Adipocyte (in vitro differentiated cells): ENCODE data around the gene MMP11.
A peak's percentile ranks its signal among the peaks of the same experiment; 100 is the strongest.

ENCODE experiments used
- DNase-seq: peaks from one replicate; pipeline ENCODE4 v3.0.0-alpha.2; 2015; ENCODE audit warnings: low read depth
- H3K27me3 ChIP-seq: replicated peaks from 2 replicates; pipeline ENCODE4 v1.7.0; 2013; ENCODE audit warnings: mild to moderate bottlenecking, low read length, moderate library complexity; ENCODE audit not compliant: control insufficient read depth, insufficient read depth
- H3K36me3 ChIP-seq: 2 replicates; pipeline ENCODE4 v1.7.0; 2013; ENCODE audit warnings: low read length, mild to moderate bottlenecking, moderate library complexity; ENCODE audit not compliant: control insufficient read depth, insufficient read depth, severe bottlenecking
- H3K4me1 ChIP-seq: 2 replicates; pipeline ENCODE4 v1.7.0; 2013; ENCODE audit warnings: mild to moderate bottlenecking, low read length, moderate library complexity; ENCODE audit not compliant: control insufficient read depth, insufficient read depth
- H3K4me3 ChIP-seq: 2 replicates; pipeline ENCODE4 v1.7.0; 2013; ENCODE audit warnings: mild to moderate bottlenecking, low read length, moderate library complexity
- H3K9ac ChIP-seq: 2 replicates; pipeline ENCODE4 v1.7.0; 2013; ENCODE audit warnings: mild to moderate bottlenecking, low read length, moderate library complexity
- H3K9me3 ChIP-seq: 2 replicates; pipeline ENCODE4 v1.7.0; 2013; ENCODE audit warnings: mild to moderate bottlenecking, low read length, moderate library complexity; ENCODE audit not compliant: control insufficient read depth

MMP11 gene

GRCh38 chr22:23751441-23751996 lies 21.1 kb upstream of the MMP11 start:
- H3K9ac ChIP-seq: peak overlapping the region; percentile 90
- peak overlapping the region; percentile 87 for H3K4me3 ChIP-seq
- DNase-seq: no peak
- peaks cover 11% of the 10 kb centered on the region for H3K4me1 ChIP-seq
- H3K9me3 ChIP-seq: no peaks in the 10 kb centered on the region
- no peaks in the 10 kb centered on the region for H3K36me3 ChIP-seq
- H3K27me3 ChIP-seq: no peaks in the 10 kb centered on the region

GRCh38 chr22:23752090-23752691 lies 20.5 kb upstream of the MMP11 start:
- H3K9ac ChIP-seq: no peak overlapping the region
- H3K4me3 ChIP-seq: no peak overlapping the region
- peaks cover 11% of the 10 kb centered on the region for H3K4me1 ChIP-seq
- H3K27me3 ChIP-seq: no peaks in the 10 kb centered on the region
- H3K36me3 ChIP-seq: no peaks in the 10 kb centered on the region
- no peaks in the 10 kb centered on the region for H3K9me3 ChIP-seq
- no peak for DNase-seq

- DNase-seq: no peak
- H3K4me3 ChIP-seq: no peak overlapping the region
- H3K9me3 ChIP-seq: no peaks in the 10 kb centered on the region
- no peaks in the 10 kb centered on the region for H3K27me3 ChIP-seq
- no peak overlapping the region for H3K9ac ChIP-seq
- peaks cover 11% of the 10 kb centered on the region for H3K4me1 ChIP-seq
- no peaks in the 10 kb centered on the region for H3K36me3 ChIP-seq
These were observed 19.9 kb upstream of the MMP11 start for GRCh38 chr22:23752750-23753149.

- Histone ChIP-seq H3K9me3 (no peaks in the 10 kb centered on the region), H3K9ac (no peak overlapping the region), H3K27me3 (no peaks in the 10 kb centered on the region), H3K36me3 (no peaks in the 10 kb centered on the region), H3K4me3 (no peak overlapping the region), H3K4me1 (peaks cover 11% of the 10 kb centered on the region)
- DNase-seq: no peak
These were observed 19.3 kb upstream of the MMP11 start for GRCh38 chr22:23753385-23753784.

DNA sequence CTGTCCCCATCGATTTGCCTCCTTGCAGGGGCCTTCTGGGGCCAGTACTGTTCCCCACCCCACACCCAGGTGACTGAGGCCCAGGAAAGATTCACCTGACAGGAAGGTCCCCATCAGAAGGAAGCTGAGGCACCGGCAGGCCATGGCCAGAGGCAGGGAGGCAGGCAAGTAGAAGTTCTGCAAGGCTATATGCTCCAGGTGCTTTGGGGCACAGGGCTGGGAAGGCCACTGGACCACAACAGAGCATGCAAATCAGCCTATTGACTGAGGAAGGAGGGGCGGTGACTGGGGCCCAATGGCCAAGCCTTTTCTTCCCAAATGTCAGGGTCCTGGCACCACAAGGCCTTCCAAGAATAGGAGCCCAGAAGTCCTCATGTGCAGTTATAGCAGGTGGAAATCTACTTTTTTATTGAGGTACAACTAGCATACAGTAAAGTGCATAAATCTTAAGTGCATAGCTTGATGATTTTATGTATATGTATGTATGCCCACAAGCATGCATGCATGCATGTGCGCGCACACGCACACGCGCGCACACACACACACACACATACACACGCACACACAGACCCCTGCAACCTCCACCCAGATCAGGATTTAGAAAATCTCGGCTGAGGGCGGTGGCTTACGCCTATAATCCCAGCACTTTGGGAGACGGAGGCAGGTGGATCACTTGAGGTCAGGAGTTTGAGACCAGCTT lies 18.3 kb upstream of the MMP11 start, which contains the start of gene VPREB3:
Gene VPREB3 (minus strand): TSS at position 206 of the 700 bp plus-strand sequence. CDS start 62 bp downstream, at position 144.
- H3K9me3 ChIP-seq: no peaks in the 10 kb centered on the region
- peaks cover 11% of the 10 kb centered on the region for H3K4me1 ChIP-seq
- H3K27me3 ChIP-seq: no peaks in the 10 kb centered on the region
- no peak within 1 kb of the TSS for H3K4me3 ChIP-seq
- H3K9ac ChIP-seq: no peak within 1 kb of the TSS
- DNase-seq: no peak
- no peaks in the 10 kb centered on the region for H3K36me3 ChIP-seq

DNA sequence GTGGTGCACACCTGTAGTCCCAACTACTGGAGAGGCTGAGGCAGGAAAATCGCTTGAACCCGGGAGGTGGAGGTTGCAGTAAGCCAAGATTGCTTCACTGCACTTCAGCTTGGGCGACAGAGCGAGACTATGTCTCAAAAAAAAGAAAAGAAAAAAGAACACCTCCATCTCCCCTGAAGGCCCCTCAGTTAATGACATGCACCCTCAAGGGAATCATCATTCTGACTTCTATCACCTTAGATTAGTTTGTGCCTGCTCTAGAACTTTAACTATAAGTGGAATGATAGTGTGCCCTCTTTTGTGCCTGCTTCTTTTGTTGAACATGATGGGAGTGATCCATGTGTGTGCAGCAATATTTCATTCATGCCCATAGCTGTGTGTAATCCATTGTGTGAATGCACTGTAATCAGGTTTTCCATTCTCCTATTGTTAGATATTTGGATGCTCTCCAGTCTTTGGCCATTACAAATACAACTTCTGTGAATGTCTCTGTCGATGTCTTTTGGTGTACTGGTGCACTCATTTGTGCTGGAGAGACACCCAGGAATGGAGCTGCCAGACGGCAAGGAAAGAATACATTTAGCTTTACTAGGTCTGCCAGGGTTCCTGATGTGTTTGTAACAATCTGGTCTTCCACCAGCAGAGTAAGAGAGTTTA lies 17.5 kb upstream of the MMP11 start:
- no peak overlapping the region for H3K9ac ChIP-seq
- peaks cover 5% of the 10 kb centered on the region for H3K4me1 ChIP-seq
- no peaks in the 10 kb centered on the region for H3K9me3 ChIP-seq
- no peaks in the 10 kb centered on the region for H3K27me3 ChIP-seq
- DNase-seq: no peak
- H3K36me3 ChIP-seq: no peaks in the 10 kb centered on the region
- no peak overlapping the region for H3K4me3 ChIP-seq

GRCh38 chr22:23755711-23756110 lies 16.9 kb upstream of the MMP11 start:
- Histone ChIP-seq H3K9me3 (no peaks in the 10 kb centered on the region), H3K9ac (no peak overlapping the region), H3K4me1 (no peaks in the 10 kb centered on the region), H3K27me3 (no peaks in the 10 kb centered on the region), H3K36me3 (no peaks in the 10 kb centered on the region), H3K4me3 (no peak overlapping the region)
- DNase-seq: no peak

- Histone ChIP-seq H3K4me3 (no peak overlapping the region), H3K4me1 (no peaks in the 10 kb centered on the region), H3K9me3 (no peaks in the 10 kb centered on the region), H3K36me3 (no peaks in the 10 kb centered on the region), H3K9ac (no peak overlapping the region), H3K27me3 (no peaks in the 10 kb centered on the region)
- DNase-seq: no peak
These were observed 15.8 kb upstream of the MMP11 start for GRCh38 chr22:23756891-23757290.

GRCh38 chr22:23759566-23759965 lies 13.1 kb upstream of the MMP11 start:
- Histone ChIP-seq H3K4me3 (no peak overlapping the region), H3K36me3 (no peaks in the 10 kb centered on the region), H3K27me3 (no peaks in the 10 kb centered on the region), H3K9ac (no peak overlapping the region), H3K4me1 (no peaks in the 10 kb centered on the region), H3K9me3 (no peaks in the 10 kb centered on the region)
- no peak for DNase-seq

GRCh38 chr22:23760056-23760455 lies 12.6 kb upstream of the MMP11 start:
- Histone ChIP-seq H3K9me3 (no peaks in the 10 kb centered on the region), H3K4me3 (no peak overlapping the region), H3K36me3 (no peaks in the 10 kb centered on the region), H3K27me3 (no peaks in the 10 kb centered on the region), H3K4me1 (peaks cover 2% of the 10 kb centered on the region), H3K9ac (no peak overlapping the region)
- DNase-seq: no peak

DNA sequence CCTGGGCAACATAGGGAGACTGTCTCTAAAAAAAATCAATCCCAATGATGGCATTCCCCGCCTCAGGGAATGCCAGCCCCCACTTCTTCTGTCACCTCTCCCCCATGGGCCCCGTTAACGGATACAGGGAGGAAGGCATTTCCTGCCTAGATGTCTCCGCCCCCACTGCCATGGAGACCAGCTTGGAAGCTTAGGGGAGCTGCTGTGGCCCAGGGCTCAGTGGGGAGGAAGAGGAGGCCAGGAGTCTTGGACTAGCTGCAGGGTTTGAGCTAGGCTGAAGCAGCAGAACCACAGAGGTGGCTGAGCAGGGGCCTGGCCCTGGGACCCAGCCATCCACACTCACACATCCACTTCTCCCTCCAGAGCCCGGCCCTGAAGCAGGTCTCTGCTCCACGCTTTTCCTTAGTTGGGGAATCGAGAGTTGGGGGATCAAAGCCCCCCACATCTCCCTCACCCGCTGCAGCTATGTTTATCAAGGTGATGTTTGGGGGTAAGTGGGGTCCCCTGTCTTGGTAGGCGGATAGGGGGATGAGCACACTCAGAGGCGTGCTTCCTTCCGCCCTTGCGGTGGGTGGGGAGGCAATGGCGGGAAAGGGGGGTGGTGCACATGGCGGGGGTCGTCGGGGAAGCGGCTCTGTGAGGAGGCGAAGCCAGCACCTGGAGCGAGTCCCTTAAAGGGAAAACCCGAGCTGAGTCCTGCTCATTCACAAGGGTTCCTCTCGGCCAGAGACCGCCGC lies 9.6 kb upstream of the MMP11 start, which contains the start of gene C22orf15:
Gene C22orf15 (plus strand): TSS at position 149 of the 737 bp plus-strand sequence. CDS start 317 bp downstream, at position 466.
- Histone ChIP-seq H3K9me3 (no peaks in the 10 kb centered on the region), H3K27me3 (no peaks in the 10 kb centered on the region), H3K9ac (no peak within 1 kb of the TSS), H3K4me1 (peaks cover 11% of the 10 kb centered on the region), H3K36me3 (no peaks in the 10 kb centered on the region), H3K4me3 (no peak within 1 kb of the TSS)
- no peak for DNase-seq
